ENCODE data around the gene RNF150. TPM values are rescaled to one million over a fixed set of nuclear protein-coding genes. Genes with fewer than 3 reads are reported as not detected.

RNF150 gene
- total and polyA plus RNA-seq, 2 of the 4 experiments (the other 2 are of a cell fraction): 6.2 to 18.1 TPM

DNA sequence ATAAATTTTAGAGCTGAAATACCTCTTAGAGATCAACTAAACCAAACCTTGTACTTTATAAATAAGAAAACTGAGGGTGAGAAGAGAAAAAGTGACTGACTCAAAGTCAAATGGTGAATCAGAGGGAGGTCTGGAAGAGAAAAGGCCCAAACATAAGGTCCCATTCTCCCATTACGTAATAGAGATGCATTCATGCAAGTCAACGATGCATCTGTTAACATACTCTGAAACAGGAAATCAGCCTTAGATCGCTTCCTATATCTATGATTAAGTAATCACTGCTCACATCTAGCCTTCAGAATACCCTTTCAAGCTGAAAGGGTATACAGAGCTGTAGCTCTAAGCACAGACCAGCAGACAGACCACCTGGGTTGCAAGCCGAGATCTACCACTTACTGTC, 6.5 kb downstream of the RNF150 start:
- Histone ChIP-seq H4K20me1 (ENCODE audit: insufficient read depth, low read length) (no peaks in the 10 kb centered on the region; the same call in 1 of the 2 replicates), H3K9ac (ENCODE audit: low read depth, low read length) (no peak overlapping the region), H3K4me1 (ENCODE audit: control insufficient read depth, insufficient read depth, low read length) (peaks cover 6% of the 10 kb centered on the region), H3K56ac (ENCODE audit: extremely low read depth, insufficient read depth, low read length) (no peak overlapping the region), H3K4me2 (ENCODE audit: low read depth, low read length) (no peak overlapping the region), H3K14ac (replicated peaks; ENCODE audit: low read depth, low read length) (no peak overlapping the region), H3K79me1 (ENCODE audit: low read depth in 1 of 2, low read length in 2 of 2) (peaks cover 0 to 11% of the 10 kb centered on the region in 2 experiments), H3K36me3 (ENCODE audit: control insufficient read depth, insufficient read depth, low read length) (no peaks in the 10 kb centered on the region), H3K23ac (ENCODE audit: low read depth, low read length) (no peak overlapping the region), H3K18ac (ENCODE audit: low read depth, low read length) (no peak overlapping the region), H3K9me1 (ENCODE audit: insufficient read depth, low read length) (no peaks in the 10 kb centered on the region), H3K4me3 (ENCODE audit: insufficient read depth, low read depth, low read length) (no peak overlapping the region), H2AK9ac (replicated peaks; ENCODE audit: low read depth, low read length, poor library complexity) (no peak overlapping the region), H2BK15ac (ENCODE audit: low read depth, low read length) (no peak overlapping the region), H3K27me3 (ENCODE audit: control insufficient read depth, insufficient read depth, low read length) (no peaks in the 10 kb centered on the region), H2BK20ac (ENCODE audit: low read depth, low read length) (no peak overlapping the region), H2AFZ (replicated peaks; ENCODE audit: low read length, poor library complexity) (no peak overlapping the region), H2AK5ac (ENCODE audit: low read depth, low read length) (no peak overlapping the region), H4K91ac (ENCODE audit: insufficient read depth, low read depth, low read length) (no peak overlapping the region), H3K4ac (ENCODE audit: low read depth, low read length) (no peak overlapping the region), H4K8ac (ENCODE audit: low read depth in 2 of 2, low read length in 2 of 2) (no peak overlapping the region), H4K5ac (ENCODE audit: low read depth, low read length) (no peak overlapping the region), H3K27ac (ENCODE audit: insufficient read depth, low read length) (no peak overlapping the region), H3K9me3 (ENCODE audit: control insufficient read depth, insufficient read depth, low read length) (no peaks in the 10 kb centered on the region), H2BK5ac (ENCODE audit: low read depth, low read length, poor library complexity, severe bottlenecking) (no peak overlapping the region), H2BK120ac (ENCODE audit: low read depth, low read length) (no peak overlapping the region)
- CTCF ChIA-PET: no interaction called here
- in situ Hi-C loops (cut with MboI; ENCODE audit: low sequenced_read_pairs) (loop anchor here (25.0 kb wide), 1 partner anchor 764 kb away; the partner anchor contains the start of gene SCOC), dilution Hi-C loops (cut with HindIII; ENCODE audit: low sequenced_read_pairs, unreplicated experiment) (loop anchor here (25.0 kb wide), 1 partner anchor 239 kb away; no protein-coding TSS in a partner anchor), intact Hi-C loops (cut with micrococcal nuclease) (no loop called here)
- POLR2A ChIA-PET (ENCODE audit: unreplicated experiment): no interaction called here
- ATAC-seq (ENCODE audit: low read depth) (no peak), DNase-seq (peak; percentile 65)
- BruUV-seq (replicated peaks): no TSS peak
- TF ChIP-seq RAD21 (IDR thresholded peaks at IDR 0.05; ENCODE audit: low read length): no peak
- no peak for TF ChIP-seq FOS (IDR thresholded peaks at IDR 0.05; ENCODE audit: low read depth, low read length)
- TF ChIP-seq RCOR1 (IDR thresholded peaks at IDR 0.05; ENCODE audit: insufficient replicate concordance, low read length): no peak
- no peak for TF ChIP-seq SMC3 (IDR thresholded peaks at IDR 0.05; ENCODE audit: low read depth, low read length)
- no peak for TF ChIP-seq MXI1 (IDR thresholded peaks at IDR 0.05; ENCODE audit: borderline replicate concordance, low read depth, low read length)
- TF ChIP-seq, protein P1, sequence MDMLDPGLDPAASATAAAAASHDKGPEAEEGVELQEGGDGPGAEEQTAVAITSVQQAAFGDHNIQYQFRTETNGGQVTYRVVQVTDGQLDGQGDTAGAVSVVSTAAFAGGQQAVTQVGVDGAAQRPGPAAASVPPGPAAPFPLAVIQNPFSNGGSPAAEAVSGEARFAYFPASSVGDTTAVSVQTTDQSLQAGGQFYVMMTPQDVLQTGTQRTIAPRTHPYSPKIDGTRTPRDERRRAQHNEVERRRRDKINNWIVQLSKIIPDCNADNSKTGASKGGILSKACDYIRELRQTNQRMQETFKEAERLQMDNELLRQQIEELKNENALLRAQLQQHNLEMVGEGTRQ (IDR thresholded peaks at IDR 0.05; ENCODE audit: low read depth, low read length): no peak
- no peak for TF ChIP-seq RFX5 (IDR thresholded peaks at IDR 0.05; ENCODE audit: low read depth, low read length)
- peak; percentile 84 for TF ChIP-seq CEBPB (IDR thresholded peaks at IDR 0.05; ENCODE audit: low read depth, low read length)
- no peak for TF ChIP-seq BHLHE40 (IDR thresholded peaks at IDR 0.05; ENCODE audit: low read depth, low read length)
- WGBS, 2 experiments (ENCODE audit: extremely low coverage in 2 of 2, insufficient read length in 1 of 2): no CpG with 5 or more reads among the region's 4 CpGs
